Mammary epithelial cell (primary cell): ENCODE data around the gene MAPKAPK5.

Experiments
- EZH2 ChIP-seq: IDR thresholded peaks from 2 replicates; pipeline ENCODE4 v1.6.1; 2012; ENCODE audit warnings: low read length, inconsistent platforms, borderline replicate concordance
- TF ChIP-seq, protein P1 (sequence below), 2 donors: IDR thresholded peaks in 1 of 2; conservative IDR thresholded peaks in 1 of 2; 2 replicates each; pipeline ENCODE4 v1.5.1; 2011 to 2012; ENCODE audit warnings: inconsistent platforms in 2 of 2, low read length in 2 of 2, mild to moderate bottlenecking in 2 of 2, control low read depth in 1 of 2, low read depth in 1 of 2; ENCODE audit not compliant: insufficient read depth in 1 of 2; ENCODE audit errors: extremely low read depth in 1 of 2

DNA sequence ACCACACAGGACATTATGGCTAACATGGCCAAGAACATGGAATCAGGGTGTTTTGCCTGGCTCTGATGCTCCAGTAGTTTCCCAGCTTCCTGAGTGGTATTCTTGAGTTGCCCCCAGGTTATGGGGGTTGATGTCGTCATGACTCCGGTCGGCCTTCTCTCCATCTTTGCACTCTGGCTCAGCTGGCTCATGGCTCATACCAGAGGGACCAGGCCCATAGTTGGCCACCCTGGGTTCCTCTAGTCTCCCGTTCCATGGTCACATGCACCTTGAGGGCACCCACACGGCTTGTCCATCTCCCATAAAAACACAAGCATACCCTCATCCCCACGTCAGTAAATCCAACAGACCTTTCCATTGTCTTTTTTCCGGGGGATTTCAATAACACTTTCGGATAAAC is 23.7 kb upstream of the MAPKAPK5 start:
- no peak for TF ChIP-seq EZH2
- TF ChIP-seq, protein P1, sequence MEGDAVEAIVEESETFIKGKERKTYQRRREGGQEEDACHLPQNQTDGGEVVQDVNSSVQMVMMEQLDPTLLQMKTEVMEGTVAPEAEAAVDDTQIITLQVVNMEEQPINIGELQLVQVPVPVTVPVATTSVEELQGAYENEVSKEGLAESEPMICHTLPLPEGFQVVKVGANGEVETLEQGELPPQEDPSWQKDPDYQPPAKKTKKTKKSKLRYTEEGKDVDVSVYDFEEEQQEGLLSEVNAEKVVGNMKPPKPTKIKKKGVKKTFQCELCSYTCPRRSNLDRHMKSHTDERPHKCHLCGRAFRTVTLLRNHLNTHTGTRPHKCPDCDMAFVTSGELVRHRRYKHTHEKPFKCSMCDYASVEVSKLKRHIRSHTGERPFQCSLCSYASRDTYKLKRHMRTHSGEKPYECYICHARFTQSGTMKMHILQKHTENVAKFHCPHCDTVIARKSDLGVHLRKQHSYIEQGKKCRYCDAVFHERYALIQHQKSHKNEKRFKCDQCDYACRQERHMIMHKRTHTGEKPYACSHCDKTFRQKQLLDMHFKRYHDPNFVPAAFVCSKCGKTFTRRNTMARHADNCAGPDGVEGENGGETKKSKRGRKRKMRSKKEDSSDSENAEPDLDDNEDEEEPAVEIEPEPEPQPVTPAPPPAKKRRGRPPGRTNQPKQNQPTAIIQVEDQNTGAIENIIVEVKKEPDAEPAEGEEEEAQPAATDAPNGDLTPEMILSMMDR (conservative IDR thresholded peaks at IDR 0.05 in 1 of 2, IDR thresholded peaks at IDR 0.05 in 1 of 2; ENCODE audit: extremely low read depth in 1 of 2, insufficient read depth in 1 of 2, low read depth in 1 of 2, low read length in 2 of 2), result no peak
